Right cardiac atrium (tissue), 5 donors: ENCODE data around the gene CPNE2. TPM values are rescaled to one million over a fixed set of nuclear protein-coding genes. Genes with fewer than 3 reads are reported as not detected.

ENCODE experiments used
- ATAC-seq, 2 donors: fragments of 200-7000 bp; cut with Tn5 transposase; one replicate each; pipeline versions ENCODE4 v1.8.0 to v1.9.1; 2020; ENCODE audit warnings: moderate library complexity in 2 of 2, mild to moderate bottlenecking in 1 of 2
- DNase-seq, 3 donors: peaks; one replicate each; pipeline ENCODE4 v3.0.0-alpha.2; 2020
- H3K27ac ChIP-seq: one replicate; pipeline ENCODE4 v1.5.1; 2013; ENCODE audit warnings: mild to moderate bottlenecking, low read length, control low read depth, moderate library complexity
- H3K27me3 ChIP-seq: one replicate; pipeline ENCODE4 v1.6.1; 2013; ENCODE audit not compliant: control insufficient read depth, insufficient read depth
- H3K4me1 ChIP-seq: one replicate; pipeline ENCODE4 v1.6.1; 2013; ENCODE audit warnings: low read length; ENCODE audit not compliant: control insufficient read depth, insufficient read depth
- H3K4me3 ChIP-seq: one replicate; pipeline ENCODE4 v1.5.1; 2013; ENCODE audit warnings: low read length, control low read depth
- H3K9me3 ChIP-seq: one replicate; pipeline ENCODE4 v1.6.1; 2013; ENCODE audit warnings: low read length; ENCODE audit not compliant: control insufficient read depth
- WGBS: extraction: QIAGEN DNeasy Blood & Tissue Kit; methylation state at CpG from one replicate; pipeline ENCODE4 v1.1.7; 2013; 5-methylcytosine and 5-hydroxymethylcytosine counted together
- intact Hi-C, 4 donors: fragments of 100-400 bp; cut with DNase I; formaldehyde crosslinking; loops; one replicate each; pipeline versions ENCODE4 v1.11.0 to v1.14.0; 2022 to 2023
- polyA plus RNA-seq: library from polyadenylated mRNA; stranded (reverse); fragments of 200-250 nt; gene quantifications from one replicate; pipeline ENCODE4 v1.2.3, GENCODE V29; 2013
- total RNA-seq, 4 donors: library from RNA; stranded (reverse); fragmentation: NEBNext Ultra II Directional; extraction: Animal tissue kit (Norgen Biotek cat#: 25700); gene quantifications; one replicate each; pipeline ENCODE4 v1.2.1, GENCODE V29; 2021
- donor health status: healthy with polysubstance abuse.
- donor health status: DM: no; HTN: yes; CAD: no.
- donor health status: DM: no; HTN: no; CAD: no.
- donor health status: DM: no; HTN: yes; CAD: no; lungs with severe emphysema.
- donor health status: DM: yes; HTN: yes; CAD: no.

The CPNE2 gene
- total and polyA plus RNA-seq, 5 donors = 13.4 to 24.7 (median 13.7) TPM

- no peaks in the 10 kb centered on the region for H3K27me3 ChIP-seq
- intact Hi-C loops = loop anchor here in 1 of 4 donors (10.0 kb wide), 1 partner anchor 61 kb away; the partner anchor contains the start of gene CPNE2
- no peak for DNase-seq
- ATAC-seq = no peak
- WGBS = 84% methylated on average over 6 of the region's 6 CpGs
- H3K4me1 ChIP-seq = no peaks in the 10 kb centered on the region
- H3K9me3 ChIP-seq = no peaks in the 10 kb centered on the region
- no peak overlapping the region for H3K27ac ChIP-seq
- H3K4me3 ChIP-seq = no peak overlapping the region
Observed at GRCh38 chr16:57155702-57156350, 63.4 kb downstream of the CPNE2 start.

- intact Hi-C loops = loop anchor here in 1 of 4 donors (10.0 kb wide), 1 partner anchor 62 kb away; the partner anchor contains the start of gene CPNE2
Observed at GRCh38 chr16:57156351-57156703, 63.9 kb downstream of the CPNE2 start.

GRCh38 chr16:57157533-57157932 lies 65.2 kb downstream of the CPNE2 start:
- no peak overlapping the region for H3K27ac ChIP-seq
- intact Hi-C loops = loop anchor here in 1 of 4 donors (10.0 kb wide), 1 partner anchor 63 kb away; the partner anchor contains the start of gene CPNE2
- 98% methylated on average over 1 of the region's 1 CpG for WGBS

More at GRCh38 chr16:57156351-57156703, 63.9 kb downstream of the CPNE2 start:
- Histone ChIP-seq H3K27ac (no peak overlapping the region), H3K4me3 (no peak overlapping the region), H3K9me3 (no peaks in the 10 kb centered on the region), H3K27me3 (no peaks in the 10 kb centered on the region), H3K4me1 (no peaks in the 10 kb centered on the region)
- ATAC-seq (peak in 1 of 2 donors; percentile 59), DNase-seq (no peak)
- WGBS = 58% methylated on average over 4 of the region's 4 CpGs

DNA sequence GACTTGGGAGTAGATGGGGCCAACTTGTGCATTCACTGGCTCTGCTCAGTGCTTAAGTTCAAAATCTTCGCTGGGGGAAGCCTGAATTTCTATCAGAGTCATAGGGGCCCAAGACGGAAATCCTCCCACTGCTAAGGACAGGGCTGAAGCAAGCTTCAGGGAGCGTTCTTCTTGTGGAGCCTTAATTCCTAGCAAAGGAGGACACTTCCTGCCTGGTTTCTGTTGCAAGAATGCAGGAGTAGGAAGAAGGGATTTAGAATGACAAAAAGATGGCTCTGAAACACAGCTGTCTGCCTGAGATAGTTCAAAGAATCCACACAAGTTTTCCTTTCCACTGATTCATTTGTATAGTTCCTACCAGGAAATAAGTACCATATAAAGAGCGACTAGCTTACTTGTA lies 67.1 kb downstream of the CPNE2 start:
- Histone ChIP-seq H3K9me3 (no peaks in the 10 kb centered on the region), H3K4me3 (no peak overlapping the region), H3K27ac (no peak overlapping the region), H3K27me3 (no peaks in the 10 kb centered on the region), H3K4me1 (no peaks in the 10 kb centered on the region)
- intact Hi-C loops = loop anchor here in 1 of 4 donors (10.0 kb wide), 1 partner anchor 65 kb away; the partner anchor contains the start of gene CPNE2
- 71% methylated on average over 4 of the region's 4 CpGs for WGBS
- ATAC-seq (no peak), DNase-seq (no peak)

More at GRCh38 chr16:57157533-57157932, 65.2 kb downstream of the CPNE2 start:
- Histone ChIP-seq H3K27me3 (no peaks in the 10 kb centered on the region), H3K4me3 (no peak overlapping the region), H3K4me1 (no peaks in the 10 kb centered on the region), H3K9me3 (no peaks in the 10 kb centered on the region)
- ATAC-seq = no peak
- no peak for DNase-seq

DNA sequence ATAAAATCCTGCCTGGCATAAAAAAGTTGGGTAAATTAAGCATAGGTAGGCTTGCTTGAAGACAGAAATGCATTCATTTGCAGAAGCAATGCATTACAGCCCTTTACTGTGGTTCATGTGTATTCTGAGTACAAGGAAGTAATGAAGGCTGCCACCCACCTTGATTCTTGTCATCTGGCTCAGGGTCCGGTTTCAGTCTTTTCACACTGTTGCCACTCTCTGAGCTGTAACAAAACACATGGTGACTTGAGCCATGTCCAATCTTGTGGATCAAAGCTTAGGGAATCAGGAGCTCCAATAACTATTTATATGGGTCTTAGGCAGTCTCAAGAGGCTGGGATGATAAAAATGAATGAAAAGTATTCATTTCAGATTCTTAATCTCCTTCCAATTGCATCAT lies 71.5 kb downstream of the CPNE2 start:
- intact Hi-C loops = no loop called here
- 67% methylated on average over 1 of the region's 1 CpG for WGBS
- H3K4me3 ChIP-seq = no peak overlapping the region

DNA sequence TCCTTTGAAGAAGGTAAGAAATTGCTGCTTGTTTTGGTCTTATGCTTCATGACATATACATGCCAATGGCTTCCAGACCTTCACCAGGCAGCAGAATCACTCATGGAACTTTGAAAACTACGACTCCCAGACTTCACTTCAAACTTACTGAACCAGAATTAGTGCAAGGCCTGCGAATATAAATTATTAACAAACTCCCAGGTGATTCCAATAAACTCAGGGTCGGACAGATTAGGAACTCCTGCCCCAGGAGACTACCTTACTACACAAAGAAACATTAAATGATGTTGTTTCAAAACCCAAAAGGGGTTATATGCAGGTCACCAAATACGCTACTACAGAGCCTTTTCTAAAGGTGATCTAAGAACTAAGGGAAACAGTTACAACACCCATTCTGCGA lies 73.1 kb downstream of the CPNE2 start:
- Histone ChIP-seq H3K4me3 (no peak overlapping the region), H3K4me1 (peaks cover 8% of the 10 kb centered on the region), H3K27me3 (no peaks in the 10 kb centered on the region), H3K9me3 (no peaks in the 10 kb centered on the region), H3K27ac (no peak overlapping the region)
- no peak for ATAC-seq
- intact Hi-C loops = loop anchor here in 3 of 4 donors (5.0 kb wide), 2 partner anchors 73 to 83 kb away; partner anchors contain the start of gene CPNE2 (in 1 of the 3)
- 89% methylated on average over 5 of the region's 5 CpGs for WGBS
- no peak for DNase-seq

More for the DNA sequence above, 71.5 kb downstream of the CPNE2 start:
- DNase-seq (no peak), ATAC-seq (no peak)
- Histone ChIP-seq H3K27me3 (no peaks in the 10 kb centered on the region), H3K4me1 (peaks cover 8% of the 10 kb centered on the region), H3K27ac (no peak overlapping the region), H3K9me3 (no peaks in the 10 kb centered on the region)

DNA sequence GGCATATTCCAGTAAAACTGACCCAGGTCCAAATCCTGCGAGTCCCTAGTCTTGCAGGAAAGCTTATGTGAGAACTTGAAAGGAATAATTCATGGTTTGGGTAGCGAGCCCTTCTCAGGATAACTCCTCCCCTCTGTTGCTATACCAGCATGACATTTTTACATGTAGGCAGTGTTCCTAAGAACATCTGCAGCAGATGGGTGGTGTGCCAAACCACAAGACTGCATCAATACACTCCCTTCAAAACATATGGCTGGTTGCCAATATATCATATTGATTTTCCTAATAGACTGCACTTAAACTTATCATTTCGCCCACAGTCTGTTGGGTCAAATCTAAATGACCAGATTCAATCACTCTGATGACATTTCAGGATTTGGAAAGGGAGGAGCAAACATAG lies 73.6 kb downstream of the CPNE2 start:
- H3K27ac ChIP-seq = no peak overlapping the region
- WGBS = 92% methylated on average over 3 of the region's 3 CpGs
- H3K27me3 ChIP-seq = no peaks in the 10 kb centered on the region
- no peak overlapping the region for H3K4me3 ChIP-seq
- no peaks in the 10 kb centered on the region for H3K9me3 ChIP-seq
- intact Hi-C loops = loop anchor here in 3 of 4 donors (5.0 kb wide), 2 partner anchors 74 to 84 kb away; partner anchors contain the start of gene CPNE2 (in 1 of the 3)
- DNase-seq = no peak
- peaks cover 8% of the 10 kb centered on the region for H3K4me1 ChIP-seq
- ATAC-seq = no peak

- no peak overlapping the region for H3K27ac ChIP-seq
- H3K4me3 ChIP-seq = no peak overlapping the region
- ATAC-seq (no peak), DNase-seq (no peak)
- no peaks in the 10 kb centered on the region for H3K9me3 ChIP-seq
- H3K27me3 ChIP-seq = no peaks in the 10 kb centered on the region
- peaks cover 8% of the 10 kb centered on the region for H3K4me1 ChIP-seq
- intact Hi-C loops = loop anchor here in 3 of 4 donors (5.0 kb wide), 2 partner anchors 74 to 84 kb away; partner anchors contain the start of gene CPNE2 (in 1 of the 3)
Observed at GRCh38 chr16:57166451-57166850, 74.1 kb downstream of the CPNE2 start.

- Histone ChIP-seq H3K4me3 (no peak overlapping the region), H3K27ac (no peak overlapping the region), H3K27me3 (no peaks in the 10 kb centered on the region), H3K9me3 (no peaks in the 10 kb centered on the region), H3K4me1 (peaks cover 8% of the 10 kb centered on the region)
- DNase-seq (peak in 1 of 3 donors; percentile 55), ATAC-seq (peak; percentile 71 to 88)
- WGBS = 51% methylated on average over 7 of the region's 7 CpGs
- intact Hi-C loops = loop anchor here in 3 of 4 donors (5.0 kb wide), 2 partner anchors 75 to 85 kb away; partner anchors contain the start of gene CPNE2 (in 1 of the 3)
Observed at GRCh38 chr16:57166951-57167350, 74.6 kb downstream of the CPNE2 start.

- H3K9me3 ChIP-seq = no peaks in the 10 kb centered on the region
- intact Hi-C loops = loop anchor here in 3 of 4 donors (5.0 kb wide), 2 partner anchors 75 to 85 kb away; partner anchors contain the start of gene CPNE2 (in 1 of the 3)
- no peaks in the 10 kb centered on the region for H3K27me3 ChIP-seq
- peaks cover 8% of the 10 kb centered on the region for H3K4me1 ChIP-seq
- no peak for DNase-seq
- no peak overlapping the region for H3K27ac ChIP-seq
- H3K4me3 ChIP-seq = no peak overlapping the region
- no peak for ATAC-seq
- 46% methylated on average over 3 of the region's 3 CpGs for WGBS
Observed at GRCh38 chr16:57167538-57167937, 75.2 kb downstream of the CPNE2 start.

DNA sequence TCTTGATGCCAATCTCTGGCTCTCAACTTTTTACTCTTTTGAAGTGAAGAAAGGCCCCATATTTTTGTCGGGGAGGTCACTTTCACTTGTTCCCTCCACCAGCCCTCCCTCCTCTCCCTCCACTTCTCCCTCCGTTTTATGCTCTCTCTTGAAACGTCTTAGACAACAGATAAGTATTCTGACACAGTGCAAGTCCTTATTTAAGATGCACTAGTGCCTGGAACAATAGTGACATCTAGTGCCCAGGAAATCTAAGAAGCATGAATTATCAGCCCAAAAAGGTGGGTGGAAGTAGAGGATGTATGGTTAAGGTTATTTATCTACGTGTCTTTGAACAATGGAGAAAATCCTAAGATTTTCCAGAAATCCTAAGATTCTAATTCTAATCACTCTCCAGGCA lies 75.6 kb downstream of the CPNE2 start:
- intact Hi-C loops = loop anchor here in 3 of 4 donors (5.0 kb wide), 2 partner anchors 76 to 86 kb away; partner anchors contain the start of gene CPNE2 (in 1 of the 3)

More for the DNA sequence above, 75.6 kb downstream of the CPNE2 start:
- Histone ChIP-seq H3K9me3 (no peaks in the 10 kb centered on the region), H3K4me1 (peaks cover 8% of the 10 kb centered on the region), H3K27ac (no peak overlapping the region), H3K27me3 (no peaks in the 10 kb centered on the region), H3K4me3 (no peak overlapping the region)
- ATAC-seq (peak; percentile 62 to 87), DNase-seq (no peak)
- 11% methylated on average over 4 of the region's 4 CpGs for WGBS
